Prostate gland (tissue), 2 donors: ENCODE data around the gene PDPK1.
"Not testable (repeated sequence)": the region's sequence is repeated elsewhere in the genome, so short reads cannot be mapped to it uniquely, and the experiment has no call there.

Experiments
- POLR2A ChIP-seq: fragments of 450-650 bp; IDR thresholded peaks from one replicate; pipeline ENCODE4 v1.6.1; 2016; ENCODE audit warnings: antibody characterized with exemption, mild to moderate bottlenecking
- POLR2AphosphoS5 ChIP-seq: sonication (generic); formaldehyde crosslinking; IDR thresholded peaks from one replicate; pipeline ENCODE4 v1.6.1; 2017; ENCODE audit warnings: antibody characterized with exemption
- TF ChIP-seq, protein P1 (sequence below), 4 experiments: fragments of 200-600 bp in 2 of 4; fragments of 450-650 bp in 2 of 4; sonication (generic) in 2 of 4; IDR thresholded peaks; 1 replicate in 3 of 4; 2 replicates in 1 of 4; pipeline ENCODE4 v1.5.1; 2016 to 2019; ENCODE audit warnings: antibody characterized with exemption in 4 of 4, mild to moderate bottlenecking in 2 of 4, moderate library complexity in 2 of 4

DNA sequence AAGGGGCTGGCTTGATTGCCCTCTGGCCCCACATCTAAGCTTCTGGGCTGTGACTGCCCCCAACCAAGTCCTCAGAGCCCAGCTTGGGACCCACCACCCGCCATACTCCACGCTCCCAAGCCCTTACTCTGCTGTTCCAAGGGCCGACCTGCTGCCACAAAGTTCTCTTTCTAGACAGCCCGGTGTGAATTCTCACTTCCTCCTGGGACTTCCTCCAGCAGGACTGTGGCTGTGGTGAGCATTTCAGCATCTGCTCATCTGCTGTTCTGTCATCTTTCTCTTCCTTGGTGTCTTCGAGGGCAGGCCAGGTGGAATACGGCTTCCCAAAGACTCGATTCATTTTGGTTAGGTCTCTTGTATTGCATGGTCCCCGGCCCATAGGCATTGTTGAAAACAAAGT is 69.0 kb downstream of the PDPK1 start:
- TF ChIP-seq, protein P1, sequence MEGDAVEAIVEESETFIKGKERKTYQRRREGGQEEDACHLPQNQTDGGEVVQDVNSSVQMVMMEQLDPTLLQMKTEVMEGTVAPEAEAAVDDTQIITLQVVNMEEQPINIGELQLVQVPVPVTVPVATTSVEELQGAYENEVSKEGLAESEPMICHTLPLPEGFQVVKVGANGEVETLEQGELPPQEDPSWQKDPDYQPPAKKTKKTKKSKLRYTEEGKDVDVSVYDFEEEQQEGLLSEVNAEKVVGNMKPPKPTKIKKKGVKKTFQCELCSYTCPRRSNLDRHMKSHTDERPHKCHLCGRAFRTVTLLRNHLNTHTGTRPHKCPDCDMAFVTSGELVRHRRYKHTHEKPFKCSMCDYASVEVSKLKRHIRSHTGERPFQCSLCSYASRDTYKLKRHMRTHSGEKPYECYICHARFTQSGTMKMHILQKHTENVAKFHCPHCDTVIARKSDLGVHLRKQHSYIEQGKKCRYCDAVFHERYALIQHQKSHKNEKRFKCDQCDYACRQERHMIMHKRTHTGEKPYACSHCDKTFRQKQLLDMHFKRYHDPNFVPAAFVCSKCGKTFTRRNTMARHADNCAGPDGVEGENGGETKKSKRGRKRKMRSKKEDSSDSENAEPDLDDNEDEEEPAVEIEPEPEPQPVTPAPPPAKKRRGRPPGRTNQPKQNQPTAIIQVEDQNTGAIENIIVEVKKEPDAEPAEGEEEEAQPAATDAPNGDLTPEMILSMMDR (IDR thresholded peaks at IDR 0.05) = not testable (repeated sequence)
- TF ChIP-seq POLR2A, POLR2AphosphoS5: not testable (repeated sequence)
